HFF-Myc (cell line): ENCODE data around the gene RNASET2.
"Not testable (repeated sequence)": the region's sequence is repeated elsewhere in the genome, so short reads cannot be mapped to it uniquely, and the experiment has no call there.

Experiments used
- DNase-seq: peaks from one replicate; pipeline ENCODE4 v3.0.0-alpha.2; 2011; ENCODE audit warnings: low read depth; ENCODE audit errors: extremely low read depth
- H3K4me3 ChIP-seq: replicated peaks from 2 replicates; pipeline ENCODE4 v1.5.1; 2011; ENCODE audit warnings: low read depth, mild to moderate bottlenecking, control low read depth, low read length
- TF ChIP-seq, protein P1 (sequence below): IDR thresholded peaks from 2 replicates; pipeline ENCODE4 v1.5.1; 2012; ENCODE audit warnings: mild to moderate bottlenecking, low read depth, low read length, control low read depth; ENCODE audit errors: missing control alignments

Gene RNASET2

DNA sequence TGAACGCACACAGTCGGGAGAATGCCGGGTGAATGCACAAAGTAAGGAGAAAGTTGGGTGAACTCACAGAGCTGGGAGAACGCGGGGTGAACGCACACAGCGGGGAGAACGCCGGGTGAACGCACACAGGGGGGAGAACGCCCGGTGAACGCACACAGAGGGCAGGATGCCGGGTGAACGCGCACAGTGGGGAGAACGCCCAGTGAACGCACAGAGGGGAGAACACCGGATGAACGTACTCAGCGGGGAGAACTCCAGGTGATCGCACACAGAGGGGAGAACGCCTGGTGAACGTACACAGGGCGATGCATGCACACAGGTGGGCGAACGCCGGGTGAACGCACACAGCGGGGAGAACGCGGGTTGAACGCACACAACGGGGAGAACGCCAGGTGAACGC is 57.4 kb downstream of the RNASET2 start:
- no peak for DNase-seq
- TF ChIP-seq, protein P1, sequence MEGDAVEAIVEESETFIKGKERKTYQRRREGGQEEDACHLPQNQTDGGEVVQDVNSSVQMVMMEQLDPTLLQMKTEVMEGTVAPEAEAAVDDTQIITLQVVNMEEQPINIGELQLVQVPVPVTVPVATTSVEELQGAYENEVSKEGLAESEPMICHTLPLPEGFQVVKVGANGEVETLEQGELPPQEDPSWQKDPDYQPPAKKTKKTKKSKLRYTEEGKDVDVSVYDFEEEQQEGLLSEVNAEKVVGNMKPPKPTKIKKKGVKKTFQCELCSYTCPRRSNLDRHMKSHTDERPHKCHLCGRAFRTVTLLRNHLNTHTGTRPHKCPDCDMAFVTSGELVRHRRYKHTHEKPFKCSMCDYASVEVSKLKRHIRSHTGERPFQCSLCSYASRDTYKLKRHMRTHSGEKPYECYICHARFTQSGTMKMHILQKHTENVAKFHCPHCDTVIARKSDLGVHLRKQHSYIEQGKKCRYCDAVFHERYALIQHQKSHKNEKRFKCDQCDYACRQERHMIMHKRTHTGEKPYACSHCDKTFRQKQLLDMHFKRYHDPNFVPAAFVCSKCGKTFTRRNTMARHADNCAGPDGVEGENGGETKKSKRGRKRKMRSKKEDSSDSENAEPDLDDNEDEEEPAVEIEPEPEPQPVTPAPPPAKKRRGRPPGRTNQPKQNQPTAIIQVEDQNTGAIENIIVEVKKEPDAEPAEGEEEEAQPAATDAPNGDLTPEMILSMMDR, result no peak
- no peak overlapping the region for H3K4me3 ChIP-seq

DNA sequence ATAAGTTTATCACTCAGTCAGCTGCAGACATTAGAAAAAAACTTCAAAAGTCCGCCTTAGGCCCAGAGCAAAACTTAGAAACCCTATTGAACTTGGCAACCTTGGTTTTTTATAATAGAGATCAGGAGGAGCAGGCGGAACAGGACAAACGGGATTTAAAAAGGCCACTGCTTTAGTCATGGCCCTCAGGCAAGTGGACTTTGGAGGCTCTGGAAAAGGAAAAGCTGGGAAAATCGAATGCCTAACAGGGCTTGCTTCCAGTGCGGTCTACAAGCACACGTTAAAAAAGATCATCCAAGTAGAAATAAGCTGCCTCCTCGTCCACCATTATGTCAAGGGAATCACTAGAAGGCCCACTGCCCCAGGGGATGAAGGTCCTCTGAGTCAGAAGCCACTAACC is 61.7 kb downstream of the RNASET2 start:
- H3K4me3 ChIP-seq, DNase-seq: not testable (repeated sequence)

DNA sequence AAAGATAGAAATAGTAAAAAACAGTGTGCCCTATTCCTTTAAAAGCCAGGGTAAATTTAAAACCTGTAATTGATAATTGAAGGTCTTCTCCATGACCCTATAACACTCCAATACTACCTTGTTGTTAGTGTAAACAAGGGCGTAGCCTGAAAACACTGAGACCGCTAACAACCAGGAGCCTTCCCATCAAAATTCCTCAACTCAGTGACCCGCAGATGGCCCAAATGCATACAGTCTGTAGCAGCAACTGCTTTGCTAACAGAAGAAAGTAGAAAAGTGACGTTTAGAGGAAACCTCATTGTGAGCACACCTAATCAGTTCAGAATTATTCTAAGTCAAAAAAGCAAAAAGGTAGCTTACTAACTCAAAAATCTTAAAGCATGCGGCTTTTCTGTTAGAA is 63.9 kb downstream of the RNASET2 start:
- not testable (repeated sequence) for H3K4me3 ChIP-seq, DNase-seq

DNA sequence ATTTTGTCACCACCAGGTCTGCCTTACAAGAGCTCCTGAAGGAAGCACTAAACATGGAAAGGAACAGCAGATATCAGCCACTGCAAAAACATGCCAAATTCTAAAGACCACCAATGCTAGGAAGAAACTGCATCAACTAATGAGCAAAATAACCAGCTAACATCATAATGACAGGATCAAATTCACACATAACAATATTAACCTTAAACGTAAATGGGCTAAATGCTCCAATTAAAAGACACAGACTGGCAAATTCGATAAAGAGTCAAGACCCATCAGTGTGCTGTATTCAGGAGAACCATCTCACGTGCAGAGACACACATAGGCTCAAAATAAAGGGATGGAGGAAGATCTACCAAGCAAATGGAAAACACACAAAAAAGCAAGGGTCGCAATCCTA is 69.6 kb downstream of the RNASET2 start:
- not testable (repeated sequence) for DNase-seq

DNA sequence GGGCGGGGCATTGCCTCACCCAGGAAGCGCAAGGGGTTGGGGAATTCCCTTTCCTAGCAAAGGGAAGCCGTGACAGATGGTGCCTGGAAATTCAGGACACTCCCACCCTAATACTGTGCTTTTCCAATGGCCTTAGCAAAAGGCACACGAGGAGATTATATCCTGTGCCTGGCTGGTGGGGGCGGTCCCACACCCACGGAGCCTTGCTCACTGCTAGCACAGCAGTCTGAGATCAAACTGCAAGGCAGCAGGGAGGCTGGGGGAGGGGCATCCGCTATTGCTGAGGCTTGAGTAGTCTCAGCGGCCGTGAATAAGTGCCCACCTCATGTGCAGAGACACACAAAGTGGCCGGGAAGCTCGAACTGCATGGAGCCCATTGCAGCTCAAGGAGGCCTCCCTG is 71.4 kb downstream of the RNASET2 start:
- not testable (repeated sequence) for H3K4me3 ChIP-seq, DNase-seq

More for the DNA sequence above, 69.6 kb downstream of the RNASET2 start:
- not testable (repeated sequence) for H3K4me3 ChIP-seq

DNA sequence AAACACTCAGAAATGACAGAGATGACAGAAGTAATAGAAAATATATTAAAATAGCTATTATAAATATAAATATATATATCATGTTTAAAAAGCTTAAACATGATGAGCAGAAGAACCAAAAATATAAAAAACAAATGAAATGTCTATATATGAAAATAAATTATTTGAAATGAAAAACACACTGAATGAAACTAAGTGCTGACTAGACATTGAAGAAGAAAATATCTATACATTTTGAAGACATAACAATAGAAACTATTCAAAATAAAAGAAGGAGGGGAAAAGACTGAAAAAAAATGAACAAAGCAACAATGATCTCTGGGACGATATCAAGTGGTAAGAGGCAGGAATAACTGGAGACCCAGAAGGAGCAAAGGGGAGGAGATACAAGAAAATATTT is 76.8 kb downstream of the RNASET2 start:
- DNase-seq, result no peak
- H3K4me3 ChIP-seq, result no peak overlapping the region
- TF ChIP-seq, protein P1, result no peak
